Measurements from ENCODE around the gene SCYL3. TPM values are rescaled to one million over a fixed set of nuclear protein-coding genes. Genes with fewer than 3 reads are reported as not detected.
"Not testable (repeated sequence)": the region's sequence is repeated elsewhere in the genome, so short reads cannot be mapped to it uniquely, and the experiment has no call there.

The SCYL3 gene
- total RNA-seq, 5 donors from 2014 or later (not counting 1 experiment from before 2014, with no cell fraction given): 10.5 to 20.8 (median 18.2) TPM

DNA sequence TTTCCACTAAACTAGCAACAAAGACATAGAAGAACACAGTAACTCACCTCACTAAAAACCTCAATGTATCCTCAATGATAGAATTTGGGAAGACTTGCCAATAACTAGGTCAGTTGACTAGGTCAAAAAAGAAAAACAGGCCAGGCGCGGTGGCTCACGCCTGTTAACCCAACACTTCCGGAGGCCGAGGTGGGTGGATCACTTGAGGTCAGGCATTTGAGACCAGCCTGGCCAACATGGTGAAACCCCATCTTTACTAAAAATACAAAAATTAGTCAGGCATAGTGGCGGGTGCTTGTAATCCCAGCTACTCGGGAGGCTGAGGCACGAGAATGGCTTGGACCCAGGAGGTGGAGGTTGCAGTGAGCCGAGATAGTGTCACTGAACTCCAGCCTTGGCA is 24.5 kb upstream of the SCYL3 start:
- H3K9me3 ChIP-seq; POLR2A ChIA-PET; H3K4me1 Mint-ChIP-seq; H3K4me3 ChIP-seq (ENCODE audit: control insufficient read depth in 1 of 2, extremely low read depth in 1 of 2, low read length in 1 of 2); DNase-seq; H3K27ac ChIP-seq (ENCODE audit: low read length); H3K4me3 Mint-ChIP-seq; H3K9me3 Mint-ChIP-seq; H3K27ac Mint-ChIP-seq; H3K36me3 ChIP-seq (ENCODE audit: control insufficient read depth in 2 of 2, extremely low read depth in 1 of 2, insufficient read depth in 1 of 2, low read length in 1 of 2); H3K4me1 ChIP-seq (ENCODE audit: control insufficient read depth in 1 of 2, extremely low read depth in 1 of 2, insufficient read depth in 2 of 2, low read length in 2 of 2); ATAC-seq (replicated peaks in 1 of 4); CTCF ChIA-PET; H3K27me3 ChIP-seq (replicated peaks in 1 of 2; ENCODE audit: control insufficient read depth in 2 of 2, extremely low read depth in 1 of 2, insufficient read depth in 2 of 2, low read length in 1 of 2); H3K27me3 Mint-ChIP-seq: not testable (repeated sequence)
- peaks cover 36% of the 10 kb centered on the region for H3K36me3 Mint-ChIP-seq
- WGBS (ENCODE audit: insufficient coverage): 100% methylated on average over 1 of the region's 9 CpGs

DNA sequence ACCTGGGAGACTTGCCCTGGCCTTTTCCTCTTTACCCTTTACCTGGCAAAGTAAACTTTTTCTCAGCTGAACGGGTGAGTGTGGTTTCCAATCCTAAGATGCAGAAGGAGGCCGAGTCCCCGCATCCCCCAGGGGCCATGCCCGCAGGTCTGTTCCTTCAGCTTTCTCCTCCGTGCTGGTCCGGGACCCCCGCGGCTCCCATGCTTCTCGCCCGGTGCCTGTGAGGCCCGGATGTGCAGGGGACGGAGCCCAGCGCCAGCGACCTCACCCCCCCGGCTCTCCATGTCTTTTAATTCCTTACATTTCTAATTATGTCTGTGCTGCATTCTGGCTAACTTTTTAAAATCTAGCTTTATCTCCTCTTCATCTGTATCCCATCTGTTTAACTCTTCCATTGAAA is 21.5 kb upstream of the SCYL3 start:
- DNase-seq (no peak), ATAC-seq (replicated peaks in 1 of 4) (no peak)
- Histone ChIP-seq H3K4me3 (ENCODE audit: control insufficient read depth in 1 of 2, extremely low read depth in 1 of 2, low read length in 1 of 2) (no peak overlapping the region), H3K36me3 (ENCODE audit: control insufficient read depth in 2 of 2, extremely low read depth in 1 of 2, insufficient read depth in 1 of 2, low read length in 1 of 2) (no peaks in the 10 kb centered on the region), H3K27me3 (replicated peaks in 1 of 2; ENCODE audit: control insufficient read depth in 2 of 2, extremely low read depth in 1 of 2, insufficient read depth in 2 of 2, low read length in 1 of 2) (no peaks in the 10 kb centered on the region), H3K9me3 (no peaks in the 10 kb centered on the region), H3K27ac (ENCODE audit: low read length) (no peak overlapping the region), H3K4me1 (ENCODE audit: control insufficient read depth in 1 of 2, extremely low read depth in 1 of 2, insufficient read depth in 2 of 2, low read length in 2 of 2) (no peaks in the 10 kb centered on the region)
- Mint-ChIP-seq H3K27me3 (no peaks in the 10 kb centered on the region), H3K36me3 (peaks cover 26% of the 10 kb centered on the region), H3K27ac (no peak overlapping the region), H3K4me3 (no peak overlapping the region), H3K9me3 (peaks cover 0 to 4% (median 0%) of the 10 kb centered on the region in 3 donors), H3K4me1 (peaks cover 0 to 3% (median 0%) of the 10 kb centered on the region in 3 donors)
- 91% methylated on average over 9 of the region's 15 CpGs for WGBS (ENCODE audit: insufficient coverage)
- ChIA-PET POLR2A (no interaction called here), CTCF (no interaction called here)

DNA sequence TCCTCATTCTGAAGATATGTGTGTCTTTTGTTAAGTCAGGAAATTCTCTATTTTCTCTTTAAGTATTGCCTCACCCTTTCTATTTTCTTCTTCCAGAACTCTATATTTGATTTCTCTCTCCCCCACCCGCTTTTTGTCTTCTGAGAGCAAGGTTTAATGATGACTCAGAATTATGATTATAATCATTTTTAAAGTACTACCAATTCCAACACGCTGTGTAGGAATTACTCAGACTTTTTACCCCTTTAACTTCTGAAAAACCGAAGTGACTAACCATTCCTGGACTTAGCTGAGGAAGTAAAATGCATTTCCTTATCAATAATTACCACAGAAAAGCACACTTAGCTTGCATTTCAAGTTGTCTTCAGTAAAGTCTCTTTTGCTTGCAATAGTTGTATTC is 20.8 kb upstream of the SCYL3 start:
- no peak for DNase-seq
- H3K9me3 ChIP-seq: no peaks in the 10 kb centered on the region
- H3K4me3 ChIP-seq (ENCODE audit: control insufficient read depth in 1 of 2, extremely low read depth in 1 of 2, low read length in 1 of 2): no peak overlapping the region
- ChIA-PET POLR2A (no interaction called here), CTCF (no interaction called here)
- 40% methylated on average over 1 of the region's 3 CpGs for WGBS (ENCODE audit: insufficient coverage)
- Mint-ChIP-seq H3K4me1 (peaks cover 0 to 6% (median 0%) of the 10 kb centered on the region in 3 donors), H3K4me3 (no peak overlapping the region), H3K9me3 (peaks cover 0 to 4% (median 0%) of the 10 kb centered on the region in 3 donors), H3K27me3 (no peaks in the 10 kb centered on the region), H3K36me3 (peaks cover 26% of the 10 kb centered on the region), H3K27ac (no peak overlapping the region)
- no peaks in the 10 kb centered on the region for H3K27me3 ChIP-seq (replicated peaks in 1 of 2; ENCODE audit: control insufficient read depth in 2 of 2, extremely low read depth in 1 of 2, insufficient read depth in 2 of 2, low read length in 1 of 2)
- H3K27ac ChIP-seq (ENCODE audit: low read length): no peak overlapping the region
- no peaks in the 10 kb centered on the region for H3K4me1 ChIP-seq (ENCODE audit: control insufficient read depth in 1 of 2, extremely low read depth in 1 of 2, insufficient read depth in 2 of 2, low read length in 2 of 2)
- H3K36me3 ChIP-seq (ENCODE audit: control insufficient read depth in 2 of 2, extremely low read depth in 1 of 2, insufficient read depth in 1 of 2, low read length in 1 of 2): no peaks in the 10 kb centered on the region
- ATAC-seq (replicated peaks in 1 of 4): no peak

DNA sequence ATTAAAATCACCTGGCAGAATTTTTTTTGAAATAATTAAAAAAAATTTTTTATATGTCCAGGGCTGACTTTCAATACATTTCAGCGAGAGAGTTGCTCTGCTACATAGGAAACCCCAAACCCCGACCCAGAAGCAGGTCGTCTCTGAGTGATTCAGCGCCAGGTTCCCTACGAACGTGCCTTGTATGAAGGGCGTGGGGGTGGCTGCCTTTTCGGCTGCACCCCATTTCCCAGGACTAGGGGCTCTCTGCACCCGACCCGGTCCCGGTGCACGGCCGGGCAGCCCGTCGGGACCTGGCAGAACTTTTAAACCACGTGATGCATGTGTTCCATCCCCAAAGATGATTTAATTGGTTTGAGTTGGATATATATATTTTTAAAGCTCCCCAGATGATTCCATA is 15.8 kb upstream of the SCYL3 start:
- CTCF ChIA-PET: no interaction called here

DNA sequence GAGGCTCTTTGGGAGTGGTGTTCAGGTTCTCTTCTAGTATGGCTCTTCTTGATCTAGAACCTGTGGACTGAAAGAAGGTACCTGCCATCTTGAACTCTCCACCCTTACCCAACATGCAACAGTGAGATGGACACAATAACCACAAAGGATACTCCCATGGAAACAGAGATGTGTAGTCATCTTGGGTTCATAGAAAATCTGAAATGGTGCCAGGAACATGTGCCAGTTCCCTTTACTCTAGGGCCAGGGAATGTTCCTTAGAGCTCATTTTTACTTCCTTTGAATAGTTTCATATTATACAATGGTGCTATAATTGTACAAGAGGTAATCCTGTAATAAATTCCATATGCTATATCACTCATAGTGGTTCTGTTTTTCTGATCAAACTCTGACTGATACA is 13.2 kb upstream of the SCYL3 start:
- POLR2A ChIA-PET: no interaction called here
- H3K36me3 ChIP-seq (ENCODE audit: control insufficient read depth in 2 of 2, extremely low read depth in 1 of 2, insufficient read depth in 1 of 2, low read length in 1 of 2): no peaks in the 10 kb centered on the region
- Mint-ChIP-seq H3K4me1 (peaks cover 19 to 37% (median 27%) of the 10 kb centered on the region in 3 donors), H3K27ac (no peak overlapping the region), H3K27me3 (no peaks in the 10 kb centered on the region), H3K36me3 (peaks cover 3% of the 10 kb centered on the region), H3K4me3 (no peak overlapping the region), H3K9me3 (peaks cover 0 to 2% (median 0%) of the 10 kb centered on the region in 3 donors)
- no peak for ATAC-seq (replicated peaks in 1 of 4)
- H3K27me3 ChIP-seq (replicated peaks in 1 of 2; ENCODE audit: control insufficient read depth in 2 of 2, extremely low read depth in 1 of 2, insufficient read depth in 2 of 2, low read length in 1 of 2): no peaks in the 10 kb centered on the region
- no peaks in the 10 kb centered on the region for H3K9me3 ChIP-seq
- H3K4me3 ChIP-seq (ENCODE audit: control insufficient read depth in 1 of 2, extremely low read depth in 1 of 2, low read length in 1 of 2): no peak overlapping the region
- no peak overlapping the region for H3K27ac ChIP-seq (ENCODE audit: low read length)
- no peak for DNase-seq
- CTCF ChIA-PET: no interaction called here
- peaks cover 3 to 4% of the 10 kb centered on the region in 2 experiments for H3K4me1 ChIP-seq (ENCODE audit: control insufficient read depth in 1 of 2, extremely low read depth in 1 of 2, insufficient read depth in 2 of 2, low read length in 2 of 2)

More for the DNA sequence above, 15.8 kb upstream of the SCYL3 start:
- Histone ChIP-seq H3K27ac (ENCODE audit: low read length) (peak overlapping the region; percentile 59), H3K4me3 (ENCODE audit: control insufficient read depth in 1 of 2, extremely low read depth in 1 of 2, low read length in 1 of 2) (no peak overlapping the region), H3K4me1 (ENCODE audit: control insufficient read depth in 1 of 2, extremely low read depth in 1 of 2, insufficient read depth in 2 of 2, low read length in 2 of 2) (no peaks in the 10 kb centered on the region), H3K36me3 (ENCODE audit: control insufficient read depth in 2 of 2, extremely low read depth in 1 of 2, insufficient read depth in 1 of 2, low read length in 1 of 2) (no peaks in the 10 kb centered on the region), H3K9me3 (no peaks in the 10 kb centered on the region), H3K27me3 (replicated peaks in 1 of 2; ENCODE audit: control insufficient read depth in 2 of 2, extremely low read depth in 1 of 2, insufficient read depth in 2 of 2, low read length in 1 of 2) (no peaks in the 10 kb centered on the region)
- Mint-ChIP-seq H3K4me3 (no peak overlapping the region), H3K27me3 (no peaks in the 10 kb centered on the region), H3K9me3 (peaks cover 0 to 4% (median 2%) of the 10 kb centered on the region in 3 donors), H3K27ac (peak overlapping the region; percentile 55 to 76), H3K36me3 (peaks cover 7% of the 10 kb centered on the region), H3K4me1 (peaks cover 4 to 21% (median 12%) of the 10 kb centered on the region in 3 donors)
- 73% methylated on average over 8 of the region's 16 CpGs for WGBS (ENCODE audit: insufficient coverage)
- ATAC-seq (replicated peaks in 1 of 4) (no peak), DNase-seq (no peak)
- POLR2A ChIA-PET: no interaction called here

DNA sequence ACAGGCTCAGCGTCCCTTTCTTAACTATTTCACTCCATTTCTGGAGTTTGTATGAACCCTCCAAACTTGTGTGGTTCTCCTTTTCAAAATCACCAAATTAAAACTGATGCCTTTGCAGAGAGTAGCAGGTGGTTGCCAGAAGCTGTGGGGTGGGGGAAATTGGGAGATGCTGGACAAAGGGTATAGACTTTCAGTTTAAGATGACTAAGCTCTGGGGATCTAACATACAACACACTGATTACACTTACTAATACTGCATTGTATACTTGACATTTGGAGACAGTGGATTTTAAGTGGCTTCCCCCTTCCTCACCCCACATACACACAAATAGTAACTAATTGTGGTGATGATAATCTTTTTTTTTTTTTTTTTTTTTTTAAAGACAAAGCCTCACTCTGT is 11.1 kb upstream of the SCYL3 start:
- Histone ChIP-seq H3K36me3 (ENCODE audit: control insufficient read depth in 2 of 2, extremely low read depth in 1 of 2, insufficient read depth in 1 of 2, low read length in 1 of 2) (no peaks in the 10 kb centered on the region), H3K4me1 (ENCODE audit: control insufficient read depth in 1 of 2, extremely low read depth in 1 of 2, insufficient read depth in 2 of 2, low read length in 2 of 2) (peaks cover 3 to 4% of the 10 kb centered on the region in 2 experiments), H3K27ac (ENCODE audit: low read length) (no peak overlapping the region), H3K27me3 (replicated peaks in 1 of 2; ENCODE audit: control insufficient read depth in 2 of 2, extremely low read depth in 1 of 2, insufficient read depth in 2 of 2, low read length in 1 of 2) (no peaks in the 10 kb centered on the region), H3K4me3 (ENCODE audit: control insufficient read depth in 1 of 2, extremely low read depth in 1 of 2, low read length in 1 of 2) (no peak overlapping the region), H3K9me3 (no peaks in the 10 kb centered on the region)
- POLR2A ChIA-PET: interaction anchor here in 1 of 2 donors (0.6 kb wide), 1 partner anchor 130 kb away, joined by 3 read pairs; no protein-coding TSS in a partner anchor
- WGBS (ENCODE audit: insufficient coverage): no CpG with 5 or more reads among the region's 1 CpG
- Mint-ChIP-seq H3K27ac (no peak overlapping the region), H3K27me3 (peaks cover 0 to 3% of the 10 kb centered on the region in 2 donors), H3K4me1 (peaks cover 24 to 37% (median 29%) of the 10 kb centered on the region in 3 donors), H3K9me3 (peaks cover 0 to 2% (median 0%) of the 10 kb centered on the region in 3 donors), H3K36me3 (no peaks in the 10 kb centered on the region), H3K4me3 (peak overlapping the region in 1 of 3 donors; percentile 4)
- CTCF ChIA-PET: interaction anchor here in 1 of 2 donors (0.7 kb wide), 1 partner anchor 281 kb away, joined by 3 read pairs; no protein-coding TSS in a partner anchor
- ATAC-seq (replicated peaks in 1 of 4): no peak
- no peak for DNase-seq

Data from T-cell (primary cell).